ENCODE measurements around the gene SGCD.
"Not testable (repeated sequence)": the region's sequence is repeated elsewhere in the genome, so short reads cannot be mapped to it uniquely, and the experiment has no call there.

Gene SGCD

DNA sequence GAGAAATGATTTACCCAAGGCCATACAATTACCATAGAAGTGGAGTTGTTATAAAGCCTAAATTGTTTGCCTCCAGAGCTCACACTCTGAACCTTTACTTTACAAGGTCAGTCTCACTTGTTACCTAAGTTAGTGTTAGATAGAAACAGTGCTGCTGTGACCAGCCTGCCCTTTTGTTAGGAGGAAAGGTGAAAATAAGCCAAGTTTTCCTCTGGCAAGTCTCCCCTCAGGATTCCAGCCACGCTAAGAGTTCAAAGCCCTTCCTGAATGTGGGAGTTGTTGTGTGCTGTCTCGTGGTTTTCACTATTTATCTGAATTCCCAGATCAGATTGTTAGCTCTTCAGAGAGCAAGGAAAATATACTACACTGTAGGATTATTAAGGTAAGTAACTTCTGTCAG lies 260.0 kb downstream of the SGCD start:
- DNase-seq, result no peak

DNA sequence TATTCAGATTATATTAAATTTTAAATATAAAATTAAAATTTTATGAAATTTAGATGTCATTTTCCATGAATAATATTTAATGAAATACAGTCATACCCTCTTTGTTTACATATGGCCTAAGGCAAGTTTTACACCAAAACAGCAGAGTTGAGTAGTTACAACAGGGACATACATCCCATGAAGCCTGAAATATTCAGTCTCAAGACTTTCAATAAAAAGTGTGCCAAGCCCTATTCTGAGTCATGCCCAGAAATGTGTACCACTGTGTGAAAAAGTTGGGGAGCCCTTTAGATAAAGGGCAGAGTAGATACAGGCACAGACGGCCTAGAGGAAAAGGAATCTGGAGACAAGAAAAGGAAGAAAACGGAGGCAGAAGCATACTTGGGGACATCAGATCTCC lies 261.3 kb downstream of the SGCD start:
- no peak for DNase-seq

GRCh38 chr5:156589104-156589945 lies 262.4 kb downstream of the SGCD start:
- DNase-seq, result no peak

DNA sequence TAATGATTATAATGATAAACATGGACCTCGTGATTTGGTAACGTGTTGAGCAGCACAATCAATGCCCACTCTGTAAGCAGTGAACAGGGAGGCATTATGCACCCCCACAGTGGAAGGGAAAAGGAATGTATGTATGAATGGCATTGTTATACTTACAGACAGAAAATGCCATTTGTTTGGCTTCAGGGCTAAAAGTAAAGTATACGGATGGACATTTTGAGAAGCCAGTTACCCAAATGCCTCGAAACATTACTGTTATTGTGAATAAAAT lies 262.9 kb downstream of the SGCD start:
- DNase-seq, result no peak

- no peak for DNase-seq
These were observed 264.0 kb downstream of the SGCD start for GRCh38 chr5:156590978-156591377.

- no peak for DNase-seq
These were observed 264.7 kb downstream of the SGCD start for GRCh38 chr5:156591631-156592030.

DNA sequence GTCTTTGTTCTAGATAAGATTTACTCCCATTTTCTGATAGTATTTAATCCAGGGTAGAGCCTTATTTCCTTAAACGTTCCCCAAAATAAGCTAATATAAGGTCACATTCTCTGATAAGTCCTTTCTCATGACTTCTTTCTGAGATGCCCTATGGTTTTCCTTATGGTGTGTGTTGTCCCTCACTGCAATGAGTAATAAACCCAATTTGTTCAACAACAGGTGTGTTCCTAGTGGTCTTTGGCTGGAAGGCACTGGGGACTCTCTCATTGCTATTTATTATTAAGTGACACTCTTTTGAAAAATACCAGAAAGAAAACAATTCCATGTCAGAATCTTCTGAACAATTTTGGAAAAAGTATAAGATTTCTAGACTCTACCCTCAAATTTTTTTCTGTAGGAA lies 266.6 kb downstream of the SGCD start:
- DNase-seq, result no peak

- DNase-seq, result no peak
These were observed 267.4 kb downstream of the SGCD start for GRCh38 chr5:156594406-156594805.

GRCh38 chr5:156595132-156595787 lies 268.3 kb downstream of the SGCD start:
- DNase-seq, result no peak

DNA sequence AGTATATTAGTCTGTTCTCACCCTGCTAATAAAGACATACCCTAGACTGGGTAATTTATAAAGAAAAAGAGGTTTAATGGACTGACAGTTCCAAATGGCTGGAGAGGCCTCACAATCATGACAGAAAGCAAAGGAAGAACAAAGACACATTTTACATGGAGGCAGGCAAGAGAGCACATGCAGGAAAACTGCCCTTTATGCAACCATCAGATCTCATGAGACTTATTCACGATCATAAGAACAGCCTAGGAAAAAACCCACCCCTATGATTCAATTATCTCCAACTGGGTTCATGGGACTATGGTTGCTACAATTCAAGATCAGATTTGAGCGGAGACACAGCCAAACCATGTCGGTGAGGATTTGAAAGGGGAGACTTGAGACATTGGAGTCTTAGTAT lies 270.3 kb downstream of the SGCD start:
- DNase-seq, result no peak

- DNase-seq, result no peak
These were observed 272.0 kb downstream of the SGCD start for GRCh38 chr5:156598964-156599363.

GRCh38 chr5:156610582-156610981 lies 283.6 kb downstream of the SGCD start:
- DNase-seq, result not testable (repeated sequence)

DNA sequence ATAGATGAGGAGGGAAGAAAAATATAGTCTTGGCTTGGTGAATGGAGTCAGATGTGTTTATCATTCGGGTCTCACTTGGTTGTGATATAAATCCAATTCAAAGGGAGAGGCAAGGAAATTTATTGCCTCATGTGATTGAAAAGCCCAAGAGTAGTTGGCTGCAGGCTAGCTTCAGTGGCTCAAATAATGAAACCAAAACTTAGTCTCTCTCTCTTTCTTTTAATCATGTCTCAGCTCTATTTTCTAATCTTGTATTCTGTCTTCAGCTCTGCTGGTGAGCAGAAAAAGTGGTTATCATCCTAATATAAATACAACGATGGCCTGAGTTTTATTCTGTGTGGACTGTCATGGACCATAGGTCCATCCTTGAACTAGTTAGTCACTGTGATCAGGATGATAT lies 288.9 kb downstream of the SGCD start:
- no peak for DNase-seq

DNA sequence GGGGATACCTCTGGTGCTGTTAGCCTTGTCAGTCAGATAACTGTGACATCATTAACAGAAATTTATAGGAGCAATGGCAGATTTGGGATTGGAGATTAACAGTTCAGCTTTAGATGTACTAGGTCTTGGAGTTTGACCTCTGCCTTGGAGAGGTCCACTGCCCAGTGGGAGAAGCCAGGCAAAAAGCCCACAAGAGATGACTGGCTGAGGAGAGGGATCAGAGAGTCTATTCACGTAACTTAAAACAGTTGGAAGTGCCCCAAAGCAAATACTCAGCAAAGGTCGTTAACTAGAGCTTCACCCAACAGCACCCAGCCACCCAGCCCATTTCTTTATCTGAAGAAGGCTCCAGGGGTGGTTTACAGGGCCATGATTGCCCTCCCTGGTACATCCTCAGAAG lies 290.5 kb downstream of the SGCD start:
- DNase-seq, result no peak

DNA sequence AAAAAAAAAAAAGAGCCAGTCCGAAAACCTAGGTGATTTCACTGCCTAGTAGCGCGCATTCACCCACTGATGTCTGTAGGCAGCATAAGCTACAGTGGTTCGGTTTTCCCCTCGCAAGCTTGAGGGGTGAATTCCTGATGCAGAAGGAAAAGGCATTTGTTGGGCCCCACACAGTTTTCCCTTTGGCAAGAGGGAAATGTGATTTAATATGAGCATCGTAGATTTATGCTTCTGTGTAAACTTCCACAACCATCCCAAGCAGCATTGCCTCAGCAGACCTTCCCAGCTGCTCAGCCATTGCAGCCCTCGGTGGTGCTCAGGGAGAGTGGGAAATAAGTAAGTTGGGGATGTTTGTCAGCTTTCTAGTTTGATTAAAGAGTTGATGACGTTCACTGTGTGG lies 291.6 kb downstream of the SGCD start:
- no peak for DNase-seq

DNA sequence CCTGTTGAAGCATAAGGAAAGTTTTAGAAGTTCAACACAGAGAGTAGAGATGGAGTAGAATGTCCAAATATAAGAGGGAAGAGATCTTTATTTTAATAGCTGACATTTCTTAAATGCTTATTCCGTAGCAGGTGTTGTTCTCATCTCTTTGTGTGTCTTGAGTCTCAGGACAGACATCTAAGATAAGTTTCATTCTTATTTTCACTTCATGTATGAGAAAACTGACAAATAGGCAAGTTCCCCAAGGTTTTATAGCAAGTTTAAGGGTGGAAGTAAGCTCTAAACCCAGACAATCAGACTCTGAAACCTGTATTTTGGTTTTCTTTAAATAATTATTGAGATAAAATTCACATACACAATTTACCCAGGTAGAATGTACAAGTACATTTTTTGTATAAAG lies 294.8 kb downstream of the SGCD start:
- no peak for DNase-seq

GRCh38 chr5:156623381-156624040 lies 296.5 kb downstream of the SGCD start:
- DNase-seq, result no peak

- DNase-seq, result no peak
These were observed 297.7 kb downstream of the SGCD start for GRCh38 chr5:156624686-156625085.

- DNase-seq, result no peak
These were observed 301.5 kb downstream of the SGCD start for GRCh38 chr5:156628421-156628820.

DNA sequence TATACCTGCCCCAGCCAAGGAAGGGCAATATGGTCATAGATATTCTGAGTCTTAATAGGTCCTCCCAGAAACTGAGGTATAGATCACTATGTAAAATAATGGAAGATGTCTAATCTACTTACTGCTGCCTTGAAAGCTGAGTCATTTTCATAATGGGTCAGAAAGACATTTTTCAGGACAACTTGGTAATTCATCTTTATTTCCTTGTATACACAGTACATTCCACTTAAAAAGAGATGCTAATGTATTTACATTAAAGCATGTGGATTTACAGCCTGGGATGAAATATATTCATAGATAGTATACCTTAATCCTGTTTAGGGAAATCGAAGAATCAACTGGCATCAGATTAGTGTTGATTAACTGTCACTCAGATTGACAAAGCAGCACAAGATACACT lies 304.0 kb downstream of the SGCD start:
- no peak for DNase-seq

DNA sequence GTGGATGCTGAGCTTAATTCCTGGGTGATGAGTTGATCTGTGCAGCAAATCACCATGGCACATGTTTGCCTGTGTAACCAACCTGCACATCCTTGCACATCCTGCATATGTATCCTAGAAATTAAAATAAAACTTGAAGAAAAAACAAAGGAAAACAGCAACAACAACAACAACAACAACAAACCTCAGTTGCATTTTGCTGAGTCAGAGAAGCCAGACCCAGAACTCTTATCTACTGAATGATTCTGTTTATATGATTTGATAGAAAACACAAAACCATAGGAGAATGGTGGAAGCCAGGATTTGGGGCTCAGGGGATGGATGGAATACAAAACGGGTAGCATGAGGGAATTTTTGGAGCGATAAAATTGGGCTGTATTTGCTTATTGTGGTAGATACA lies 307.3 kb downstream of the SGCD start:
- no peak for DNase-seq

- no peak for DNase-seq
These were observed 313.8 kb downstream of the SGCD start for GRCh38 chr5:156640691-156641241.

DNA sequence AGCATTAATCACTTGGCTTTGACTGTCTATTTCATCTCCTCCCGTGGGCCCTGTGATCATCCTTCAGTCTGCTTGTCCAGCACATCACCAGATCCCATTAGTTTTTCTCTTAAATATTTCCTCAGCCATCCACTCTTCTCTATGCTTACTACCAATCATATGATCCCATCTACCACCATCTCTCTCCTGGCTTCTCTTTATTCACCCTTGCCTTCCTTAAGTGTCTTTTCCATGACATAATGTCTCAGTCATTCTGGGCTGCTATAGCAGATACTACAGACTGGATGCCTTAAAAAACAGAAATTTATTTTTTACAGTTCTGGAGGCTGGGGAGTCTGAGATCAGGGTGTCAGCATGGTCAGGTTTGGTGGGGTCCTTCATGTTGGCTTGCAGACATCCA lies 314.7 kb downstream of the SGCD start:
- no peak for DNase-seq

GRCh38 chr5:156647034-156647451 lies 320.1 kb downstream of the SGCD start:
- no peak for DNase-seq

All from bone marrow (tissue), 2 donors.